Right lobe of liver (tissue), 6 donors: ENCODE results near the gene IGF2BP3. TPM values are rescaled to one million over a fixed set of nuclear protein-coding genes. Genes with fewer than 3 reads are reported as not detected.
A peak's percentile ranks its signal among the peaks of the same experiment; 100 is the strongest.

Experiments used
- ATAC-seq, 4 donors: fragments of 200-7000 bp; cut with Tn5 transposase; one replicate each; pipeline ENCODE4 v1.9.1; 2020; ENCODE audit warnings: mild to moderate bottlenecking in 4 of 4, moderate library complexity in 4 of 4
- DNase-seq, 3 donors: peaks; one replicate each; pipeline ENCODE4 v3.0.0-alpha.2; 2020
- H3K27ac ChIP-seq, 3 donors: fragments of 200-600 bp; one replicate each; pipeline ENCODE4 v1.8.0; 2022
- H3K27me3 ChIP-seq, 2 donors: fragments of 200-600 bp; one replicate each; pipeline ENCODE4 v1.8.0; 2022
- H3K36me3 ChIP-seq, 4 donors: fragments of 200-600 bp; sonication (generic) in 1 of 4; one replicate each; pipeline versions ENCODE4 v1.5.1 to v1.8.0; 2017 to 2022; ENCODE audit warnings: control low read depth in 1 of 4
- H3K4me1 ChIP-seq, 4 donors: fragments of 200-600 bp; sonication (generic) in 1 of 4; one replicate each; pipeline versions ENCODE4 v1.5.1 to v1.8.0; 2017 to 2022; ENCODE audit warnings: control low read depth in 1 of 4
- H3K4me3 ChIP-seq, 3 donors: fragments of 200-600 bp; one replicate each; pipeline ENCODE4 v1.8.0; 2022
- H3K9me3 ChIP-seq, 4 donors: fragments of 200-600 bp; sonication (generic) in 1 of 4; one replicate each; pipeline versions ENCODE4 v1.5.1 to v1.8.0; 2017 to 2022; ENCODE audit warnings: control low read depth in 1 of 4
- CTCF ChIP-seq, 4 donors: fragments of 200-600 bp in 3 of 4; fragments of 450-650 bp in 1 of 4; IDR thresholded peaks; one replicate each; pipeline versions ENCODE4 v1.5.1 to v1.8.0; 2016 to 2022; ENCODE audit warnings: antibody characterized with exemption in 4 of 4, mild to moderate bottlenecking in 2 of 4
- POLR2A ChIP-seq: fragments of 450-650 bp; IDR thresholded peaks from one replicate; pipeline ENCODE4 v1.6.1; 2017; ENCODE audit warnings: antibody characterized with exemption, mild to moderate bottlenecking
- WGBS: methylation state at CpG from one replicate; pipeline ENCODE4 v1.1.6; 2018; ENCODE audit warnings: low coverage, low lambda C conversion rate; ENCODE audit not compliant: insufficient coverage; ENCODE audit errors: missing lambda C conversion rate; 5-methylcytosine and 5-hydroxymethylcytosine counted together
- intact Hi-C, 2 donors: fragments of 100-400 bp; cut with DNase I; formaldehyde crosslinking; loops; one replicate each; pipeline versions ENCODE4 v1.11.2 to v1.14.1; 2022
- total RNA-seq, 6 experiments: library from RNA; depleted of rRNA in 2 of 6; stranded (reverse); fragments of >200 nt in 2 of 6; fragmentation: NEBNext Ultra II Directional in 3 of 6; extraction: Animal tissue kit (Norgen Biotek cat#: 25700) in 3 of 6; gene quantifications; one replicate each; pipeline versions ENCODE4 v1.1.0 to v1.2.4, GENCODE V29; 2016 to 2023
- donor health status: DM: no; HTN: yes; CAD: no.
- donor health status: DM: no; HTN: no; CAD: no.
- donor health status: DM: no; HTN: no; CAD: no.
- donor health status: DM: no; HTN: yes; CAD: no.
- donor health status: DM: no; HTN: yes; CAD: no.

Gene IGF2BP3
- total RNA-seq, 6 experiments from 2014 or later = 0.12 to 0.64 (median 0.19) TPM; not detected in 1

- no peak for DNase-seq
- no peak for ATAC-seq
- Histone ChIP-seq H3K9me3 (no peaks in the 10 kb centered on the region), H3K4me1 (no peaks in the 10 kb centered on the region), H3K36me3 (peaks cover 0 to 42% (median 9%) of the 10 kb centered on the region in 4 donors), H3K4me3 (no peak overlapping the region), H3K27ac (no peak overlapping the region), H3K27me3 (no peaks in the 10 kb centered on the region)
- intact Hi-C loops = no loop called here
- 92% methylated on average over 2 of the region's 2 CpGs for whole genome bisulfite sequencing
- TF ChIP-seq POLR2A (no peak), CTCF (IDR thresholded peaks at IDR 0.05) (no peak)
Measured at GRCh38 chr7:23306936-23307521, 163.3 kb downstream of the IGF2BP3 start.

GRCh38 chr7:23299770-23300300 lies 170.5 kb downstream of the IGF2BP3 start:
- Histone ChIP-seq H3K9me3 (no peaks in the 10 kb centered on the region), H3K4me1 (peaks cover 0 to 30% (median 1%) of the 10 kb centered on the region in 4 donors), H3K4me3 (peak overlapping the region; percentile 82 to 95 (median 91)), H3K36me3 (peaks cover 0 to 9% (median 0%) of the 10 kb centered on the region in 4 donors), H3K27ac (peak overlapping the region; percentile 70 to 80 (median 74)), H3K27me3 (no peaks in the 10 kb centered on the region)
- no peak for DNase-seq
- TF ChIP-seq POLR2A (no peak), CTCF (IDR thresholded peaks at IDR 0.05) (no peak)
- ATAC-seq = no peak
- WGBS = 4% methylated on average over 12 of the region's 12 CpGs
- intact Hi-C loops = no loop called here

- ATAC-seq (peak; percentile 95 to 100 (median 98)), DNase-seq (peak; percentile 97)
- peaks cover 0 to 9% (median 0%) of the 10 kb centered on the region in 4 donors for H3K36me3 ChIP-seq
- no peaks in the 10 kb centered on the region for H3K9me3 ChIP-seq
- peaks cover 0 to 37% (median 2%) of the 10 kb centered on the region in 4 donors for H3K4me1 ChIP-seq
- intact Hi-C loops = no loop called here
- peak within 1 kb of the TSS; percentile 70 to 80 (median 74) for H3K27ac ChIP-seq
- H3K27me3 ChIP-seq = no peaks in the 10 kb centered on the region
- 2% methylated on average over 31 of the region's 59 CpGs for WGBS
- no peak for TF ChIP-seq CTCF (IDR thresholded peaks at IDR 0.05)
- TF ChIP-seq POLR2A = peak; percentile 93
- H3K4me3 ChIP-seq = peak within 1 kb of the TSS; percentile 82 to 95 (median 91)
Measured at GRCh38 chr7:23298885-23299769, 171.2 kb downstream of the IGF2BP3 start, which contains the start of gene MALSU1. Gene MALSU1, plus strand, starts transcription at chr7:23299339. Its CDS starts 14 bp downstream, at chr7:23299353.

GRCh38 chr7:23298141-23298881 lies 172.0 kb downstream of the IGF2BP3 start:
- H3K4me1 ChIP-seq = peaks cover 0 to 45% (median 2%) of the 10 kb centered on the region in 4 donors
- H3K4me3 ChIP-seq = peak overlapping the region in 2 of 3 donors; percentile 82 to 91
- no peaks in the 10 kb centered on the region for H3K27me3 ChIP-seq
- ATAC-seq (no peak), DNase-seq (no peak)
- no peaks in the 10 kb centered on the region for H3K9me3 ChIP-seq
- intact Hi-C loops = no loop called here
- TF ChIP-seq CTCF (IDR thresholded peaks at IDR 0.05) (no peak), POLR2A (no peak)
- peak overlapping the region; percentile 70 to 80 (median 74) for H3K27ac ChIP-seq
- peaks cover 0 to 9% (median 0%) of the 10 kb centered on the region in 4 donors for H3K36me3 ChIP-seq
- WGBS = 73% methylated on average over 11 of the region's 11 CpGs
